Measurements from ENCODE around the gene KIAA1958. TPM values are rescaled to one million over a fixed set of nuclear protein-coding genes. Genes with fewer than 3 reads are reported as not detected.
A peak's percentile ranks its signal among the peaks of the same experiment; 100 is the strongest.

KIAA1958 gene
- 10 to 100 TPM; 16.8 to 17.0 TPM for total RNA-seq

- Mint-ChIP-seq H3K9me3 (no peaks in the 10 kb centered on the region), H3K27ac (peak within 1 kb of the TSS; percentile 93 to 95), H3K36me3 (peaks cover 5 to 16% of the 10 kb centered on the region in 2 donors)
- DNase-seq (ENCODE audit: low spot score in 2 of 2) (peak; percentile 84 to 91), ATAC-seq (peak; percentile 96 to 97)
These were observed at the start of gene KIAA1958 for GRCh38 chr9:112486221-112487007. TSS of gene KIAA1958 (plus strand) at chr9:112486827. CDS start at chr9:112574081, 87,254 bp downstream.

GRCh38 chr9:112437406-112437805 lies 49.2 kb upstream of the KIAA1958 start:
- no peak overlapping the region for H3K27ac Mint-ChIP-seq
- H3K36me3 Mint-ChIP-seq, result no peaks in the 10 kb centered on the region
- DNase-seq (ENCODE audit: low spot score in 2 of 2), result no peak
- H3K9me3 Mint-ChIP-seq, result no peaks in the 10 kb centered on the region
- no peak for ATAC-seq

- Mint-ChIP-seq H3K27ac (no peak overlapping the region), H3K9me3 (no peaks in the 10 kb centered on the region), H3K36me3 (no peaks in the 10 kb centered on the region)
- ATAC-seq (no peak), DNase-seq (ENCODE audit: low spot score in 2 of 2) (no peak)
These were observed 47.5 kb upstream of the KIAA1958 start for GRCh38 chr9:112439171-112439570.

GRCh38 chr9:112439825-112440224 lies 46.8 kb upstream of the KIAA1958 start:
- no peaks in the 10 kb centered on the region for H3K36me3 Mint-ChIP-seq
- DNase-seq (ENCODE audit: low spot score in 2 of 2) (no peak), ATAC-seq (no peak)
- H3K27ac Mint-ChIP-seq, result no peak overlapping the region
- H3K9me3 Mint-ChIP-seq, result no peaks in the 10 kb centered on the region

- Mint-ChIP-seq H3K9me3 (no peaks in the 10 kb centered on the region), H3K27ac (no peak overlapping the region), H3K36me3 (no peaks in the 10 kb centered on the region)
- DNase-seq (ENCODE audit: low spot score in 2 of 2) (no peak), ATAC-seq (no peak)
These were observed 43.4 kb upstream of the KIAA1958 start for GRCh38 chr9:112443200-112443599.

GRCh38 chr9:112443636-112444035 lies 43.0 kb upstream of the KIAA1958 start:
- DNase-seq (ENCODE audit: low spot score in 2 of 2) (no peak), ATAC-seq (no peak)
- H3K27ac Mint-ChIP-seq, result no peak overlapping the region
- H3K36me3 Mint-ChIP-seq, result no peaks in the 10 kb centered on the region
- no peaks in the 10 kb centered on the region for H3K9me3 Mint-ChIP-seq

GRCh38 chr9:112445196-112445595 lies 41.4 kb upstream of the KIAA1958 start:
- Mint-ChIP-seq H3K27ac (no peak overlapping the region), H3K9me3 (no peaks in the 10 kb centered on the region), H3K36me3 (no peaks in the 10 kb centered on the region)
- no peak for DNase-seq (ENCODE audit: low spot score in 2 of 2)
- no peak for ATAC-seq

GRCh38 chr9:112446080-112446479 lies 40.5 kb upstream of the KIAA1958 start:
- H3K9me3 Mint-ChIP-seq, result no peaks in the 10 kb centered on the region
- H3K27ac Mint-ChIP-seq, result peak overlapping the region; percentile 5 to 38
- DNase-seq (ENCODE audit: low spot score in 2 of 2) (no peak), ATAC-seq (no peak)
- no peaks in the 10 kb centered on the region for H3K36me3 Mint-ChIP-seq

GRCh38 chr9:112446526-112446925 lies 40.1 kb upstream of the KIAA1958 start:
- Mint-ChIP-seq H3K27ac (peak overlapping the region in 1 of 2 donors; percentile 5), H3K36me3 (no peaks in the 10 kb centered on the region), H3K9me3 (no peaks in the 10 kb centered on the region)
- DNase-seq (ENCODE audit: low spot score in 2 of 2) (no peak), ATAC-seq (no peak)

GRCh38 chr9:112447283-112447761 lies 39.3 kb upstream of the KIAA1958 start:
- no peak for ATAC-seq
- H3K36me3 Mint-ChIP-seq, result no peaks in the 10 kb centered on the region
- H3K27ac Mint-ChIP-seq, result no peak overlapping the region
- H3K9me3 Mint-ChIP-seq, result no peaks in the 10 kb centered on the region
- DNase-seq (ENCODE audit: low spot score in 2 of 2), result no peak

- no peak for DNase-seq (ENCODE audit: low spot score in 2 of 2)
- Mint-ChIP-seq H3K9me3 (no peaks in the 10 kb centered on the region), H3K36me3 (peaks cover 2 to 19% of the 10 kb centered on the region in 2 donors), H3K27ac (no peak overlapping the region)
- ATAC-seq, result no peak
These were observed 23.8 kb upstream of the KIAA1958 start for GRCh38 chr9:112462855-112463254.

- Mint-ChIP-seq H3K9me3 (no peaks in the 10 kb centered on the region), H3K36me3 (peaks cover 0 to 14% of the 10 kb centered on the region in 2 donors), H3K27ac (no peak overlapping the region)
- DNase-seq (ENCODE audit: low spot score in 2 of 2) (no peak), ATAC-seq (no peak)
These were observed 21.3 kb upstream of the KIAA1958 start for GRCh38 chr9:112465352-112465751.

- Mint-ChIP-seq H3K36me3 (peaks cover 8 to 30% of the 10 kb centered on the region in 2 donors), H3K9me3 (peaks cover 0 to under 1% of the 10 kb centered on the region in 2 donors), H3K27ac (no peak overlapping the region)
- no peak for DNase-seq (ENCODE audit: low spot score in 2 of 2)
- ATAC-seq, result no peak
These were observed 13.6 kb upstream of the KIAA1958 start for GRCh38 chr9:112472996-112473395.

GRCh38 chr9:112473986-112474385 lies 12.6 kb upstream of the KIAA1958 start:
- Mint-ChIP-seq H3K9me3 (peaks cover 0 to 4% of the 10 kb centered on the region in 2 donors), H3K36me3 (peaks cover 8 to 33% of the 10 kb centered on the region in 2 donors), H3K27ac (no peak overlapping the region)
- no peak for ATAC-seq
- no peak for DNase-seq (ENCODE audit: low spot score in 2 of 2)

GRCh38 chr9:112475318-112475717 lies 11.3 kb upstream of the KIAA1958 start:
- peaks cover 0 to 4% of the 10 kb centered on the region in 2 donors for H3K9me3 Mint-ChIP-seq
- ATAC-seq (no peak), DNase-seq (ENCODE audit: low spot score in 2 of 2) (no peak)
- peaks cover 8 to 33% of the 10 kb centered on the region in 2 donors for H3K36me3 Mint-ChIP-seq
- H3K27ac Mint-ChIP-seq, result no peak overlapping the region

GRCh38 chr9:112477330-112477729 lies 9.3 kb upstream of the KIAA1958 start:
- ATAC-seq (no peak), DNase-seq (ENCODE audit: low spot score in 2 of 2) (no peak)
- peaks cover 0 to 4% of the 10 kb centered on the region in 2 donors for H3K9me3 Mint-ChIP-seq
- H3K27ac Mint-ChIP-seq, result peak overlapping the region in 1 of 2 donors; percentile 44
- peaks cover 8 to 33% of the 10 kb centered on the region in 2 donors for H3K36me3 Mint-ChIP-seq

- Mint-ChIP-seq H3K36me3 (peaks cover 8 to 31% of the 10 kb centered on the region in 2 donors), H3K27ac (no peak overlapping the region), H3K9me3 (peaks cover 0 to 4% of the 10 kb centered on the region in 2 donors)
- no peak for ATAC-seq
- DNase-seq (ENCODE audit: low spot score in 2 of 2), result no peak
These were observed 7.4 kb upstream of the KIAA1958 start for GRCh38 chr9:112479221-112479620.

GRCh38 chr9:112484607-112485006 lies 2.0 kb upstream of the KIAA1958 start:
- DNase-seq (ENCODE audit: low spot score in 2 of 2), result no peak
- H3K27ac Mint-ChIP-seq, result no peak overlapping the region
- no peaks in the 10 kb centered on the region for H3K9me3 Mint-ChIP-seq
- no peak for ATAC-seq
- peaks cover 5 to 16% of the 10 kb centered on the region in 2 donors for H3K36me3 Mint-ChIP-seq
